Retina (tissue), 1 donor: ENCODE data around the gene FGF6.
"Not testable (repeated sequence)": the region's sequence is repeated elsewhere in the genome, so short reads cannot be mapped to it uniquely, and the experiment has no call there.

Experiments used
- DNase-seq: peaks from one replicate; pipeline ENCODE4 v3.0.0-alpha.2; 2016

The FGF6 gene, protein sequence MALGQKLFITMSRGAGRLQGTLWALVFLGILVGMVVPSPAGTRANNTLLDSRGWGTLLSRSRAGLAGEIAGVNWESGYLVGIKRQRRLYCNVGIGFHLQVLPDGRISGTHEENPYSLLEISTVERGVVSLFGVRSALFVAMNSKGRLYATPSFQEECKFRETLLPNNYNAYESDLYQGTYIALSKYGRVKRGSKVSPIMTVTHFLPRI

DNA sequence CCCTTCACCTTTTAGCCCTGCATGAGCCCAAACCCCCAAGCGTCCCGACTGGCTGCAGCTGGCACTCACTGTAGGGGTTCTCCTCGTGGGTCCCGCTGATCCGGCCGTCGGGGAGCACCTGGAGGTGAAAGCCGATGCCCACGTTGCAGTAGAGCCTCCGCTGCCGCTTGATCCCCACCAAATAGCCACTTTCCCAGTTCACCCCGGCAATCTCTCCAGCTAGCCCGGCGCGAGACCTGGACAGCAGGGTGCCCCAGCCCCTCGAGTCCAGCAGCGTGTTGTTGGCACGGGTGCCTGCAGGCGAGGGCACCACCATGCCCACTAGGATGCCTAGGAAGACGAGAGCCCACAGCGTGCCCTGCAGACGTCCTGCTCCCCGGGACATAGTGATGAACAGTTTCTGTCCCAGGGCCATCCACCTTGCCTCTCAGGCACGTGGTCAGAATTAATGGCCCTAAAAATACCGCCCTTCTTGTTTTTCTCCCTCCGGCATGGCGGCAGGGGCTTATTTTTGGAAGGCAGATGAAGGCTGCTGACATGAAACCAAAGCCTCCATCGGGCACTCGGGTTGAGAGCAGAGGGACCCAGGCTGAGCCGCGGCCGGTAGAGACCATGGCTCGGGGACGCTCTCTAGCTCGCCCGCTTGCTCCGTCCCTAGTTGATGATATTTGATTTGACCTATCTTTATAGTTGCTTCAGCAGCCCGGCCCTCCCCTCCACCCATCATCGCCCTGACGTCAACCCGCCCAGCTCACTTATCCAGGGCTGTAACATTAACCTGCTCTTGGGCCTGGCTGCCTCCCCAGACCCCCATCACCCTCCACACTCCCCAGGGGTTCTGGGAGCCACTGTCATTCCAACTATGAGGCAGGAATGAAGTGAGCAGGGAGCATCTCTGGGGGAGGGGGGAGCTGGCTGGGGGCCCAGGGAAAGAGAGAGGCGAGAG lies at the start of gene FGF6:
FGF6 (minus strand) TSS at position 660 of the 946 bp plus-strand sequence; CDS start at position 415, 245 bp downstream.
- no peak for DNase-seq

DNA sequence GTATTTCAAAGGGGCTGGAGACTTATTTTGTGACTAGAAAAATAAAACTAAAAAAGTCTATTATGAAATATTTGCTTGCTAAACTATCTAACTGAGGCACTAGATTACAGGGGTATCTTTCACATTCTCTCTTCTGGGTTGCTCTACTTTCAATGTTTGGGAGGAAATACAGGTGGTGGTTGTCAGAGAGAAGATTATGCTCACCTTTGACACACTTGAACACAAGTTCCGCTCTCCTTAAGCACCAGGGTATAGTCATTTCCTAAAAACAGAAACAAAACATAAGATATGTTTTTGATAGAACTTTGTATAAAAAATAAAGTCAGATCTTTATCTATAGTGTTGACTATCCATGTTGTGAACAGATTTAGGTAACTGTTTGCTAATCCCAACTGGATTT lies 45.4 kb upstream of the FGF6 start:
- DNase-seq = no peak

DNA sequence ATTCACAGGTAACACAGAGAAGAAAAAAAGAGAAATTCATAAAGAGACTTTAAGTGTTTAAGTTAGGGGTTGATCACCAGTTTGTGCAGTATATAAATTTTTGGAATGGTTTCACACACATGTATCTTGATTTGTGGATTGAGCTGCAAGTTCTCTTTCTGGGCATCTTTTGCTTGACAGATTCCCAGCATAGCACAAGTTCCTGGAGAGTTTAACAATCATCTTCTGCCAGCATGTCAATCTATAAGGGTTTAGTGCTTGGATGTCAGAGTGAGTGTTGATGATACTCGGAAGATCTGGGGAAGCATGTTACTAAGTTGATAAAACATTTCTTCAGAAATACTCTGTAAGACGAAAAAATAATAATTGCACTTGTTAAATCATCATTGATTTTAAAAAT lies 43.9 kb upstream of the FGF6 start:
- no peak for DNase-seq

DNA sequence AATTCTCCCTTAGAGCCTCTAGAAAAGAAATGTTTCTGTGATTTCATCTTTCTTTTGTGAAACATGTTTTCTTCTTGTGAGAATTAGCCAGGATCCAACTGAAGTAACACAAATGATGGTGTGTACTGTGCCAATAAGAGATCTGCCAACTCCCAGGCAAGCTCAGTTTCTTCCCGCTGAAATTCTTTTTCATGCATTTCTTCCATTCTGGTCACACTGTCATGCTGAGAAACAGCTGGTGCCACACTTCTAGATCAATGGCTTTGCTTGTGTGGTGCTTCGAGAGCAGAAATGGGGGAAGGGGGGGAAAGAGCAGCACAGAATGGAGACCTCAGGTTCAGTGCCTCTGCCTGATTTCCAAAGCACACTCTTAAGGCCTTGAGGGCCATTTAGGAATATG lies 41.4 kb upstream of the FGF6 start:
- DNase-seq = no peak

DNA sequence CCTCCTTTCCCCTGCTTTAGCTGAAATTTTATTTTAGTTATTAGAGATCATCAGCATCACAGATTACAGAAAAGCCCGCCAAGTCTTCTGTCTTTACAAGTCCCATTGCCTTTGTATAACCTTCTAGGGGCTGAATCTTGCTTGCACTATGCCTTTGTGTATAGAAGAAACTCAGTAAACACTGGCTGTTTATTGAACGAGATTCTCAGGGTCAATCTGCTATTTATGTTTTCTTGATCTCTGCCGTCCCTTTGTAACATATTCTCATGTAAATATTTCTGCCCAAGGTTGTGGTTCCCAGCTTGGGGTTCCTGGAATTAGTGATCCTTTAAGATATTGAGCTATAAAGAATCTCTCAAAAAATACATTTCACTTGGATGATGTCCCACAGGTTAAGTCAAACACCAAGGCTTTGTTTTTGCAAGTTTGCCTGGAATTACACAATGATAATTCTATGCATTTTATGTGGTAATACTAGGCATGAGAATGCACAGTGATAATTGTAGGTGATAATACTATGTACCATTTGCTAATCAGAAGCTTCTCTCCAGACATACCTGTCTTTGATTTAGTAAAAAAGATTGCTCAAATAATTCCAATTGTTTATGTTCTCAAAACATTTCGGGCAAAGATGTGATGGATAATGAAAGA lies 40.6 kb upstream of the FGF6 start:
- DNase-seq = no peak

DNA sequence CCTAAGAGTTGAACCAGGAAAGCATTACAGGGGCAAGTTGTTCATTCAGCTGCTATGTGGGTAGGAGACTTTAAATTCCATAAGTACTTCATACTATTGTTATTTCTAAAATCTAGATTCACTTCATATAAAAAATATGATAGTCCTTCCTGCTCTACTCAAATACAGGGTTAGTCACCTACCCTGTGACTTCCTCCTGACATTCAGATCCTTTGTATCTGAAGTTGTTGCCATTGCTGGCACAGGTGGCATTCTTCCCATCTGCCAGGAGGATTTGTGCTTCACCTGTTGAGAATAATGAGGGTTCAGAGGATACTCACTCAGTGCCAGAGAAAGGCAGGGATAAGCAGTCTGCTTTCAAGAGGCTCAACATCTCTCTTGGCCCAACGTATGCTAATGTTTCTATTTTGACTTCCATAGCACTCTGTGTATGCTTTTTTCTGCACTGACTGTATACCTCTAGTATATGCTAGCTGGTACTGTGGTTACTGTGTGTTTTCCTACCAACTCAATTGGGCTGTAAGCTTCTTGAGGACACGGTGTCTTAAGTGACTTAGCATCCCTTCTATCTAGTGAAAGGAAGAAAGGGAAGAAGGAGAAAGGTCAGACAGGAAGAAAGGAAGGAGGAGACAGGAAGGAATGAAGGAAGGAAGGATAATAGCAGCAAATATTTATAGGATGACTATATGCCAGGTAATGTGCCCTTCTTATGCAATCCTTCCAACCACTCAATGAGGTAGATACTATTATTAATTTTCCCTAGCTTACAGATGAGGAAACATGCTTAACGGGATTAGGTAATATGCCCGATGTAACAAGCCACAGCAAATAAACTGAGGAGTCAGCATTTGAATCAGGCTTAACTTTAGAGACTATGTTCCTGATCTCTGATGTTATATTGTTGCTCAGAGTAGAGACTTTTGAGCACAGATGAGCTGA lies 38.5 kb upstream of the FGF6 start:
- DNase-seq = no peak

DNA sequence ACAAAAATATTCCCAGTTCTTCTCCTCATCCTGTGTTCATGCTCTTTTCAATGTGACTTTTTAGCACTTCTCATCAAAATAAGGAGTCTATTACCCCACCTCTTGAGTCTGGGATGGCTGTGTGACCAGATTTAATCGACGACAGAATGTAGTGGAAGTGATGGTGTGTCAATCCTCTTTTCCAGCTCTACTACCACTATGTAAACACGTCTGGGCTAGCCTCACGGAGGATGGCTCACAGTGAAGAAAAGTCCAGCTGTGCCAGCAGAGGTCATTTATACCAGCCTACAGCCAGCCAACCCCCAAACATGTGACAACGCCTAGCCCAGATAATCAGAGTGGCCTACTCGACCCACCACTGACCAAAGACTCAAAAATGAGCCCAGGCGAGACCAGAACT lies 37.3 kb upstream of the FGF6 start:
- no peak for DNase-seq

DNA sequence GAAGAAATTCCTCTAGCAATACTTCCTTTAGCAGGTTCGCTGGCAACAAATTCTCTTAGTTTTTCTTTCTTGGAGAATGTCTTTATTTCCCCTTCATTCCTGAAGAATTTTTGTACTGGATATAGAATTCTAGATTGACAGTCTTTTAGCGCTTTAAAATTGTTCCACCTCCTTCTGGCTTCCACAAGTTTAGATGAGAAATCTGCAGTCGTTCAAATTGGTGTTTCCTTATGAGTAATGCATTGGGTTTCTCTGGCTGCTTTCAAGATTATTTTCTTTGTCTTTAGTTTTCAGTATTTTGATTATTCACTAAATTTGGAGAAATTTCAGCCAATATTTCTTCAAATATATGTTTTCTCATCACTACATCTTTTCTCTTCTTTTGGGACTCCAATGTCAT lies 33.3 kb upstream of the FGF6 start:
- DNase-seq = no peak

DNA sequence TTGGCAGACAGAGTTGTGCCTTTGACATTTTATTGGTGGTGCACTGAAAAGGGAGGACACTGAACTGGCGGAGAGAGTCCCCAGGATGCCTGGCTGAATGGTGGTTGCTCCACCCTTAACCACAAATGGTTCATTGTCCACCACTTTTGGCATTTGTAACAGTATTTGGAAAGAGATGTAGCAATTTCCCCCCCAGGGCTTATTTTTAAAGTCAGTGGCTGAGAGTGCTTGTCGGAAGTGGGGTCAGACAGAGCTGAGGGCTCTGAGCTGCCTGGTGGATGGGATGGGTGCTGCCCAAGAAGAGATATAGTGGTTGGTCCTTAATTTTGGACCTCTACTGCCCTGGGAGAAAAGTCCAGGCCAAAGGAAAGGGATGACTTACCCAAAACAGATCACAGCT lies 31.5 kb upstream of the FGF6 start:
- DNase-seq = no peak

DNA sequence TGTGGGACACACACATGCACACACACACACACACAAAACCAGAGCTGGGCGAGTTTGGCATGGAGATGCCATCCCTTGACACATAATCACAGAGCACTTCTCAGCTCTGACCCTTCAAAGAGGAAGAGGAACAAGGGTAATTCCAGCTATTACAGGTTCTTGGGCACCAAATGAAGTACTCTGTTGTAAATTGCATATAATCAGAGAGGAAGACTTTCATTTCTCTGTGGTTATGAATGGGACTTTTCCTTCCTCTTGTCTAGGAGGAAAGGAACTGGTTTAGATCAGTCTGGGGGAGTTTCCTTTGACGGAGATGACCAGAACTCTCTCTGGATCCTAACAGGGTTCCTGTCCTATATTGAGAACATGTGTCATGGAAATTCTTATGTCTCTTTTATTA lies 26.4 kb upstream of the FGF6 start:
- DNase-seq = no peak

DNA sequence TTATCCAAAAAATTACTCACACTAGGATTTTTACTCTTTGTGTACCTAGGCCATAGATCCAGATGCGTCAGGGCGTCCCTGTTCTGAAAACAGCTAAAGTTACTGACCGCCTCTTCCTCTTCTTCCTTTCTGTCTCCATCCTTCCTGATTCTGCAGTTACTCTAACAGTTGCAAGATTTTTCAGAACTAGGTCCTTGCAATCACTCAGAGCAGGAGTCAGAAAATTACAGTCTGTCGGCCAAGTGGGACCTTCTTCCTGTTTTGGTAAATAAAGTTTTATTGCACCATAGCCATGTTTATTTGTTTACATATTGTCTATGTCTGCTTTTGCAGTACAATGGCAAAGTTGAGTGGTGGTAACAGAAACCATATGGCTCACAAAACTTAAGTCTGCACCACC lies 25.6 kb upstream of the FGF6 start:
- DNase-seq = no peak

DNA sequence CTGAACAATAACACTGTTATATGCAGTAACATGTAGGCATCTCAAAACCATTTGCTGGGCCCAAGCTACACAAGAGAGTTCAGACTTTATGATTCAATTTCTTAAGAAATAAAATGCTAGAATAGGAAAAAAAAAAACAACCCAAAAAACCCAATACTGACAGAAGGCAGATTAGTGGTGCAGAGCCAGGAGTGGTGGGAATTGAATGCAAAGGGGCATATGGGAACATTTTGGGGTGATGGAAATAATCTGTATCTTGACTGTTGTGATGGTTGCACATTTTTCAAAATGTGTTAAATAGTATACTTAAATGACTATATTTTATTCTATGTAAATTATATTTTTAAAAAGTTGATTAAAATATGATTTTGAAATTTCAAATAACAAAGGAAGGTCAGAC lies 23.4 kb upstream of the FGF6 start:
- no peak for DNase-seq

DNA sequence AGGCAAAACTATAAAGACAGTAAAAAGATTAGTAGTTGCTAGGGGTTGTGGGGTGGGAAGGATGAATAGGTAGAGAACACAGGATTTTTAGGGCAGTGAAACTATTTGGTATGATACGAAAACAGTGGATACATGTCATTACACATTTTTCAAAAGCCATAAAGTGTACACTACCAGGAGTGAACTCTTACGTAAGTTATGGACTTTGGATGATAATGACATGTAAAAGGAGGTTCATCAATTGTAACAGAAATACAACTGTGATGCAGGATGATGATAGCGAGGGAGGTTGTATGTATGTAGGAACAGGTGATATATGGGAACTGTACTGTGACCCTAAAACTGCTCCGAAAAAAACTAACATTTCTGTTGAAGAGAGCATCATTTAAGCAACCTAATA lies 15.1 kb upstream of the FGF6 start:
- no peak for DNase-seq

DNA sequence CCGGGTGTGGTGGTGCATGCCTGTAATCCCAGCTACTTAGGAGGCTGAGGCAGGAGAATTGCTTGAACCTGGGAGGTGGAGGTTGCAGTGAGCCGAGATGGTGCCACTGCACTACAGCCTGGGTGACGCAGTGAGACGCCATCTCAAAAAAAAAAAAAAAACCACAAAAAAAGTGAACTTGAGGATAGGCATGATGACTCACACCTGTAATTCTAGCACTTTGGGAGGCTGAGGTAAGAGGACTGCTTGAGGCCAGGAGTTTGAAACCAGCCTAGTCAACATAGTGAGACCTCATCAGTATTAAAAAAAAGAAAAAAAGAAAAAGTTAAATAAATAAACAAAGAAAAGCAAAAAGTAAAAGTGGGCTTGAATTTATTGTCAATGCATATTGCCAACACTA lies 10.2 kb upstream of the FGF6 start:
- DNase-seq = not testable (repeated sequence)

DNA sequence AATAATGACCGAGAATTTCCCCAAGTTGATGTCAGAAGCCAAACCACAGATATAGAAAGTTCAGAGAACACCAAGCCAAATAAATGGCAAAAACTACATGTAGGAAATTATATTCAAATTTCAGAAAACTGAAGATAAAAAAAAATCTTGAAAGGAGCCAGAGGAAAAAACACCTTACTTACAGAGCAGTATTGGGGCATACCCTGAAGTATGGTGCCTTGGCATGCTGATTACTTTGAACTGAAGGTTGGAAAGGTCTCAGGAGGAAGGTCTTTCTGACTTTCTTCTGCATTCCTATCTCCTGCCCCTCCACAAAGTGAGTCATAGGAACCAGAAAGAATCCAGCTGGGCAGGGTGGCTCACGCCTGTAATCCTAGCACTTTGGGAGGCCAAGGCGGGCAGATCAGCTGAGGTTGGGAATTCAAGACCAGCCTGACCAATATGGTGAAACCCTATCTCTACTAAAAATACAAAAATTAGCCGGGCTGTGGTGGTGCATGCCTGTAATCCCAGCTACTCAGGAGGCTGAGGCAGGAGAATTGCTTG lies 8.8 kb upstream of the FGF6 start:
- DNase-seq = no peak

DNA sequence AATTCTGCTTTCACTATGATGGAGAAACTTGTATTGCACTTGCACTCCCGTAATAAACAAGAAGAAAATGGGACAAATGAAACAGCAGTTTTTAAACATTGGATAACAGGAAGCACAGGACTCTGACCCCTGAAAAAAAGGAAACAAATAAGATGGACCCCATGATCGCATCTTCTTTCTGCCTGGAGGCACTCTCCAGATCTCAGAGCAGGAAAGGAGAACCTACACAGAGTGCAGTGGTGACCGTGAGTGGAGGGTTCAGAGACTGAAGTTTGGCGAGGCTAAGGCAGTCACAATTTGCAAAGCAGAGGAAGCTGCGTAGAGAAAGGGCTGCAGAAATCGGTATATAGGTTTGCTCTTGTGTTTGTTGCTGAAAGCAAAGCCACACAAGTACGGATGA lies 6.1 kb upstream of the FGF6 start:
- no peak for DNase-seq

DNA sequence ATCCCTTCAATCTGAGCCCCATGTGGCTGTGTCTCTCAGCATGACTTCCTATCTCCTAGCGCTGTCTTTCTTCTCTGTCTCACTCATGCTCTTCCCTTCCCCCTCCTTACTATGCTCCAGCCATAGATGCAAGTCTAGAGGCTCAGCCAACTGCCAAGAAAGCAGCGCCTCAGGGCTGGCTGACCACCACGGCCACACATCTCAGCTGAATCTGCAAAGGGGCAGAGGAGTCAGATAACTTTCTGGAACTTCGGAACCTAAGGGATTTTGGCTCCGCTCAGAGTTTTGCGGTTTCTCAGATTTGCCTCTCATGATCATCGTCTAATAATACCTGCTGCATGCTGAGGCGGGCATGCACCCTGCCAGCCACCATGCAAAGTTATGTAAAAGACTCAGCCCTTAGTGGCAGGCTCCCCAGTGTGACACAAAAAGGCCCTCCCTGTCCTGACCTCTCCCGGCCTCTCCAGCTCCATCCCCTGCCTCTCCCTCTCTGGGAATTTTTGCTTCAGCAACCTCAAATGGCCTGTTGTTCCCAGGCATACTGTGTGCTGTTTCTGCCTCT lies 5.0 kb upstream of the FGF6 start:
- DNase-seq = peak; percentile 39

DNA sequence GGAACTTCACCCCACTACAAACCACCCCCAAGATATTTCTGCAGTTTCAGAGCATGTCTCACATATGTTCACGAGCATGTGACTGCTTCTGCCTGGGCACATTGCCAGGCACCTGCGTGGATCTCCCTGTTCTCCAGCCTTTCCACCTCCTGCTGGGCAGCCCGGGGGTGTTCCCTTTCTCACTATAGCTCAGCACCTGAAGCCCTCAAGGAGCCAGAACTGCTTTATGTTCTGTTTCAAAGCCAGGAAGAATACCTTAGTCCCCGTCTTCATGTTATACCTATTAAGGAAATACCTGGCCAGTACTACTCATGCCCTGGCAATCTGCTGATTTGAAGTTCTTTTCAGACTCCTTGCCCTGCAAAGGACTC lies 4.2 kb upstream of the FGF6 start:
- no peak for DNase-seq

DNA sequence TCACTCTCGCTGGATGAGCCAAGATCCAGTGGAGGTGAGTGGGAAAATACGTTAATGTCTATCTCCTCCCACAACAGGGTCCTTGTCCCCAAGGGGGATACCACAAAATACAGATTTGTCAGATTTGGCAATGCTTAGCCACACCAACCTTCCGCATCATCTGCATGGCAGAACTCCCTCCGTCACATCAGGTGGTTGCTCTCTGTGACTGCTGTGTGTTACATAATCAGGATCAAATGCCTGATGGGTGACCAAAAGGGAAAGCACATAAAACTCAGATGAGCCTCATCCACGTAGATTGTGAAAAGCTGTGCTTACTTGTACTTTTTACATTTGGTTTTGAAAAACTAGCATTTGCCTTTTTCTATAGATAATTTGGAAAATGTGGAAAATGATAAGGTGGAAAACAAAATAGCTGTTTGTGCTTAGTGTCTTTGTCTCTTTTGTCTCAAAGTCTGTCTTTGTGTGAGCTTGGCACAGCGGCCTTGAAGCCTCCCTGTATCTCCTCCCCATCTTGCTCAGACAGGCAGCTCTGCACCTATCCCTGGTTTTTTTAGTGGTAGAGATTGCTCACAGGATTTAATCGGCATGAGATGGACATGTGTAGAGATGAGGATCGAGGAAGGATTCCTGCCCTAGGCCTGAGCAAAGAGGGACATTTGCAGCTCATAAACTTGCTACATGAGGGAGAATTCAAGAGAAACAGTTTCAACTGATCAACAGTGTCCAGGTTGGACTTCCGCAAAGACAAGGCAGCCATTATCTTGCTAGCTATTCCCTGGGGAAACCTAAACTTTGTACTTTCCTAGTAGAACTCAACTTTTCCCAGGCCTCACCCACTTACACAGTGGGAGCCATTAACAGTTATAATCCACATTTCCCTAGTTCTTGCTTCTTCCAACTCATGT lies 3.6 kb upstream of the FGF6 start:
- no peak for DNase-seq

DNA sequence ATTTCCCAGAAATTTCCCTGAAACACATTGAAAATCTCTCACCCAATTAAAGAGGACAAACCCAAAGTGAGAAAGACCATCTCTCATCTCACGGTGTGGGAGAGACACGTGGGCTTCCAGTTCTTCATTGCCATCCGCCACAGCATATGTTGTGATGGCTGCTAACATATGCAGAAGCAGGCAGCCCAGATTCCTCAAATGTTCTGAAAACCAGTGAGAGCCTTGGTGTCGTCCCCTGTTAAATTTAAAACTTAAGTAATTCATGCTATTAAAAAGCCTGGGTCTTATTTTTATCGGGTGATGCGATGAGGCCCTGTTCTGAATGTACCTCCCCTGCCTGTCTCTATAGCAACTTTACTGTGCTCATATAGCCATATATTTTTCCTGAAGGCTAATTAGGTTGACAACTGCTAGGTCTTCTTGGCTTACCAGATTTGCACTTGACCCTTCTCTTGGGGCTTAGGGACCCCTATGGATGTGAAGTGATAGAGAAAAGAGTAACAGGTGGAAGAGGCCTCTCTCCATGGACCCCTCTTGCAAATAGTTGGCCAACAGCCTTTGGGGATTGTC lies 2.8 kb upstream of the FGF6 start:
- no peak for DNase-seq

DNA sequence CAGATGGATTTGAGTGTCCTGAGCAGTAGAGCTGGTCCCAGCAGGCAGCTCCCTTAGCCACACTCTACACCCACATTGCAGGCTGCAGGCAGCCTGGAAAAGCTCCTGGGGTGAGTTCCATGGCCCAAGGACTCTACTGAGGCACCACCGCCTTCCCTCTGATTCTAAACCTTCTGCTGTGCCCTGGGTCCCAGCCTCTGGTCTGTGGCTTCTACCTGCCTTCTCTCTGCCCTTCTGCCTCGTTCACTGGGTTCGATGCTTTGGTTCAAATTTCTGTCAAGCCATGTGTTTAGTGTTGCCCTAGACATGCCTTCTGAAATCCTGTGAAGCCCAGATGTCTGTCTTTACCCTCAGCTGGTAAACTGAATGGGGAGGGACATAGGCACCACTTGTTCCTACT lies 1.5 kb upstream of the FGF6 start:
- DNase-seq = no peak
